Transverse colon (tissue), 4 donors: Measurements from ENCODE around the gene TMEM132D. TPM values are rescaled to one million over a fixed set of nuclear protein-coding genes. Genes with fewer than 3 reads are reported as not detected.

ENCODE experiments used
- DNase-seq: peaks from one replicate; pipeline ENCODE4 v3.0.0-alpha.2; 2019
- H3K27ac ChIP-seq, 4 donors: fragments of 200-600 bp; sonication (generic); 2 replicates each; pipeline ENCODE4 v1.5.1; 2016 to 2018; ENCODE audit warnings: inconsistent platforms in 4 of 4
- H3K27me3 ChIP-seq: fragments of 200-600 bp; sonication (generic); 2 replicates; pipeline ENCODE4 v1.5.1; 2017; ENCODE audit warnings: inconsistent platforms
- H3K36me3 ChIP-seq, 4 donors: fragments of 200-600 bp; sonication (generic); 2 replicates each; pipeline ENCODE4 v1.5.1; 2017 to 2019; ENCODE audit warnings: inconsistent platforms in 4 of 4
- H3K4me1 ChIP-seq, 4 donors: fragments of 200-600 bp; sonication (generic); 2 replicates each; pipeline ENCODE4 v1.5.1; 2017 to 2020; ENCODE audit warnings: inconsistent platforms in 4 of 4
- H3K4me3 ChIP-seq, 4 donors: fragments of 200-600 bp; sonication (generic); 1 replicate in 1 of 4; 2 replicates in 3 of 4; pipeline versions ENCODE4 v1.5.1 to v1.6.1; 2017 to 2019; ENCODE audit warnings: inconsistent platforms in 4 of 4
- H3K9me3 ChIP-seq, 2 donors: fragments of 200-600 bp; sonication (generic); 2 replicates each; pipeline ENCODE4 v1.5.1; 2017 to 2019; ENCODE audit warnings: inconsistent platforms in 2 of 2
- EP300 ChIP-seq: sonication (generic); formaldehyde crosslinking; IDR thresholded peaks from one replicate; pipeline ENCODE4 v1.6.1; 2017; ENCODE audit warnings: antibody characterized with exemption, low read depth
- POLR2A ChIP-seq: fragments of 450-650 bp; IDR thresholded peaks from one replicate; pipeline ENCODE4 v1.6.1; 2016; ENCODE audit warnings: antibody characterized with exemption, mild to moderate bottlenecking, moderate library complexity
- POLR2AphosphoS5 ChIP-seq, 3 donors: sonication (generic); formaldehyde crosslinking; IDR thresholded peaks; one replicate each; pipeline ENCODE4 v1.6.1; 2016; ENCODE audit warnings: antibody characterized with exemption in 3 of 3
- WGBS, 2 donors: methylation state at CpG; one replicate each; pipeline ENCODE4 v1.1.5; 2018; ENCODE audit warnings: low coverage in 1 of 2; 5-methylcytosine and 5-hydroxymethylcytosine counted together
- in situ Hi-C, 4 donors: fragments of 200-750 bp; cut with MboI; loops; one replicate each; pipeline versions ENCODE4 v1.15.0 to v1.15.1; 2017; ENCODE audit warnings: low sequenced_read_pairs in 3 of 4, low pct_ligation_motif_present in 1 of 4, low pct_unique_long_range_greater_than_20kb in 1 of 4
- intact Hi-C: fragments of 100-400 bp; cut with DNase I; formaldehyde crosslinking; loops from one replicate; pipeline ENCODE4 v1.15.1; 2023; ENCODE audit warnings: low total_unique reads
- total RNA-seq, 4 donors: library from RNA; depleted of rRNA; stranded (reverse); fragments of >200 nt; gene quantifications; one replicate each; pipeline ENCODE4 v1.1.0, GENCODE V29; 2016
- TF ChIP-seq, protein P1 (sequence below), 5 experiments: fragments of 200-600 bp in 3 of 5; fragments of 450-650 bp in 2 of 5; sonication (generic) in 3 of 5; IDR thresholded peaks; 1 replicate in 2 of 5; 2 replicates in 3 of 5; pipeline ENCODE4 v1.5.1; 2016 to 2017; ENCODE audit warnings: antibody characterized with exemption in 5 of 5, inconsistent platforms in 3 of 5, mild to moderate bottlenecking in 2 of 5, moderate library complexity in 1 of 5

The TMEM132D gene
- total RNA-seq, 4 donors from 2014 or later, result 0.48 to 0.55 TPM; not detected in 2

DNA sequence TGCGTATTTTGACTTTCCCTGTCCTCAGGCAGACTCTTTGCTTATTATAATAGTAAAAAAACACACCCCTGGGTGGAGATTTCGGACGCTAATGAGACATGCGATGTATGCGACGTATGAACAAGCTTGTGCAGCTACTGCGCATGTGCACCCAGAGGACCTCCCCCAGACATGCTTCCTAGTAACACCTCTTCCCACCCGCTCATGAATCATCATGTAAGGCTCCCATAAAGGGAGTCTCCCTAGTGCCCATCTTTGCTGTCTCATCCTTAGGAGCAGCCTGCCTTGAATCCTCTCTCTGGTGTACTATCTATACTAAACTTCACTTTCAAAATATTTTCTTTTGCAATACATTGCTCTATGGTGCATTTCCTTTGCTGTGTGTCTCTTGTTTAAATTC is 210.1 kb downstream of the TMEM132D start:
- H3K27me3 ChIP-seq, result no peaks in the 10 kb centered on the region
- H3K4me3 ChIP-seq, result no peak overlapping the region
- WGBS, 2 donors, result 94% methylated on average over 7 to 8 of the region's 8 CpGs
- intact Hi-C loops, result no loop called here
- H3K9me3 ChIP-seq, result no peaks in the 10 kb centered on the region
- in situ Hi-C loops, result no loop called here
- H3K4me1 ChIP-seq, result no peaks in the 10 kb centered on the region
- no peak for DNase-seq
- no peaks in the 10 kb centered on the region for H3K36me3 ChIP-seq
- TF ChIP-seq POLR2AphosphoS5 (IDR thresholded peaks at IDR 0.05), result no peak
- no peak for TF ChIP-seq EP300
- TF ChIP-seq, protein P1, sequence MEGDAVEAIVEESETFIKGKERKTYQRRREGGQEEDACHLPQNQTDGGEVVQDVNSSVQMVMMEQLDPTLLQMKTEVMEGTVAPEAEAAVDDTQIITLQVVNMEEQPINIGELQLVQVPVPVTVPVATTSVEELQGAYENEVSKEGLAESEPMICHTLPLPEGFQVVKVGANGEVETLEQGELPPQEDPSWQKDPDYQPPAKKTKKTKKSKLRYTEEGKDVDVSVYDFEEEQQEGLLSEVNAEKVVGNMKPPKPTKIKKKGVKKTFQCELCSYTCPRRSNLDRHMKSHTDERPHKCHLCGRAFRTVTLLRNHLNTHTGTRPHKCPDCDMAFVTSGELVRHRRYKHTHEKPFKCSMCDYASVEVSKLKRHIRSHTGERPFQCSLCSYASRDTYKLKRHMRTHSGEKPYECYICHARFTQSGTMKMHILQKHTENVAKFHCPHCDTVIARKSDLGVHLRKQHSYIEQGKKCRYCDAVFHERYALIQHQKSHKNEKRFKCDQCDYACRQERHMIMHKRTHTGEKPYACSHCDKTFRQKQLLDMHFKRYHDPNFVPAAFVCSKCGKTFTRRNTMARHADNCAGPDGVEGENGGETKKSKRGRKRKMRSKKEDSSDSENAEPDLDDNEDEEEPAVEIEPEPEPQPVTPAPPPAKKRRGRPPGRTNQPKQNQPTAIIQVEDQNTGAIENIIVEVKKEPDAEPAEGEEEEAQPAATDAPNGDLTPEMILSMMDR (IDR thresholded peaks at IDR 0.05), result no peak
- H3K27ac ChIP-seq, result no peak overlapping the region

DNA sequence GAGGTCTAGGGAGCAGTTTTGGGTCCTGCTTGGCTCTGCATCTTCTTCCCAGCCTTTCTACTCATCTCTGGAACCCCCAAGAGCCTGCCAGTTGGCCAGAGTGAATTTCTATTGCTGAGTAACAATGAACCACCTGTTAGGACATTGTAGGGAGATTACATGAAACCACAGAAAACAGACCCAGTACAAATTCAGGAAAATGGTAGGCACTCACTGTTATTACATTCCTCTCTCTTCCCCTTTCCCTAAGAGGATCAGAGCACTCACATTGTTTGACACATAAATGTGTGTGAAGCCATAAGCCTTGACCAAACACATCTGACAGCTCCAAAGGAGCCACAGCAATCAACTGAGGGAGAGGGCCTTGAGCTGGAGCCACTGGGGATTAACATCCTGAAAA is 216.1 kb downstream of the TMEM132D start:
- TF ChIP-seq, protein P1 (IDR thresholded peaks at IDR 0.05), result no peak
- TF ChIP-seq POLR2A (no peak), POLR2AphosphoS5 (IDR thresholded peaks at IDR 0.05) (no peak), EP300 (no peak)
- H3K27ac ChIP-seq, result no peak overlapping the region
- H3K4me3 ChIP-seq, result no peak overlapping the region
- intact Hi-C loops (no loop called here), in situ Hi-C loops (no loop called here)
- DNase-seq, result no peak
- no peaks in the 10 kb centered on the region for H3K27me3 ChIP-seq
- H3K36me3 ChIP-seq, result no peaks in the 10 kb centered on the region
- no peaks in the 10 kb centered on the region for H3K4me1 ChIP-seq
- H3K9me3 ChIP-seq, result no peaks in the 10 kb centered on the region

DNA sequence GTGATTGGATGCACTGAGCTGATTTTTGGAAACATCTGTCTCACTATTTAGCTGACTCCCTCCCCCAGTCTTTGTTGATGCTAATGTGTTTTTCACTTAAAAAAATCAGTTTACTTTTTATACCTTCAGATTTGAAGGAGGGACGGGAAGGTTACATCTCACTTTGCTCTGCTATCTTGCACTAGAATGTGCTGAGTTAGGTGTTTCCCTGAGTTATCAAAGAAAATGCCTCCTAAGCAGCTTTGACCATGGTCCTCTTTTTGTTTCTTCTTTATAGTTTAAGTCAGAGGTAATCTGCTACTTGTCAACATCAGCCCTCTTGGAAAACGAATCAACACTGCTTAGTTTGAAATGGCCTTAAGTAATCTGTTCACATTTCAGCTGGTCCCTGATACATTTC is 222.0 kb downstream of the TMEM132D start:
- DNase-seq, result no peak
- intact Hi-C loops, result no loop called here
- WGBS, 2 donors, result 75 to 79% methylated on average over 2 of the region's 2 CpGs
- Histone ChIP-seq H3K27ac (no peak overlapping the region), H3K36me3 (no peaks in the 10 kb centered on the region), H3K4me1 (no peaks in the 10 kb centered on the region), H3K9me3 (peaks cover 0 to 8% of the 10 kb centered on the region in 2 donors), H3K4me3 (no peak overlapping the region), H3K27me3 (no peaks in the 10 kb centered on the region)
- TF ChIP-seq, protein P1 (IDR thresholded peaks at IDR 0.05), result no peak
- TF ChIP-seq POLR2AphosphoS5 (IDR thresholded peaks at IDR 0.05), result no peak
- TF ChIP-seq EP300, result no peak
- no peak for TF ChIP-seq POLR2A
- in situ Hi-C loops, result no loop called here

DNA sequence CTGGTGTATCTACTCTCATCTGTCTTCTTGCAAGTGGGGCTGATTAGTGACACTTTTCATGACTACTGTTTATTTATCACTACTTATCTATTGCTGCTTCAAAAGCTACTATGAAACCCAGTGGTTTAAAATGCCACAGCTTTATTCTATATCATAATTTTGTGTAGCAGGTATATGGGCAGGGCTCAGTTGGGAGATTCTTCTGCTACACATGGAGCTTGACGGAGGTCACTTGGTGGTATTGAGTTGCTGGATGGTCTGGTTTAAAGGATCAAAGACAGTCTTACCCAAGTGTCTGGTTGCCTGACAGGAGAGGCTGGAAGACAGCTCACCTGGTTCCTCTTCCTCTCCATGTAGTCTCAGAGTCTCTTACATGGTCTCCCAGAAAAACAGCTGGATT is 222.7 kb downstream of the TMEM132D start:
- Histone ChIP-seq H3K9me3 (peaks cover 0 to 8% of the 10 kb centered on the region in 2 donors), H3K27ac (no peak overlapping the region), H3K27me3 (no peaks in the 10 kb centered on the region), H3K4me3 (no peak overlapping the region), H3K4me1 (no peaks in the 10 kb centered on the region), H3K36me3 (no peaks in the 10 kb centered on the region)
- 96% methylated on average over 1 of the region's 1 CpG; no CpG with 5 or more reads in 1 of the 2 donors for WGBS, 2 donors
- in situ Hi-C loops, result no loop called here
- intact Hi-C loops, result no loop called here
- TF ChIP-seq POLR2A (no peak), EP300 (no peak), POLR2AphosphoS5 (IDR thresholded peaks at IDR 0.05) (no peak)
- TF ChIP-seq, protein P1 (IDR thresholded peaks at IDR 0.05), result no peak
- DNase-seq, result no peak
